GM13976 (cell line): Measurements from ENCODE around the gene HABP4.

Experiments
- DNase-seq: peaks from one replicate; pipeline ENCODE4 v3.0.0; 2012; ENCODE audit warnings: low spot score
- in situ Hi-C: fragments of 300-500 bp; cut with MboI; formaldehyde crosslinking; loops from one replicate; pipeline ENCODE4 v1.12.0; 2022; ENCODE audit warnings: low sequenced_read_pairs, mixed read lengths, inconsistent platforms; ENCODE audit not compliant: unreplicated experiment
- TF ChIP-seq, protein P1 (sequence below): IDR thresholded peaks from 2 replicates; pipeline ENCODE4 v1.5.1; 2012; ENCODE audit warnings: borderline replicate concordance, mild to moderate bottlenecking; ENCODE audit not compliant: insufficient read depth; ENCODE audit errors: extremely low read depth, missing control alignments, control extremely low read depth

Gene HABP4, protein sequence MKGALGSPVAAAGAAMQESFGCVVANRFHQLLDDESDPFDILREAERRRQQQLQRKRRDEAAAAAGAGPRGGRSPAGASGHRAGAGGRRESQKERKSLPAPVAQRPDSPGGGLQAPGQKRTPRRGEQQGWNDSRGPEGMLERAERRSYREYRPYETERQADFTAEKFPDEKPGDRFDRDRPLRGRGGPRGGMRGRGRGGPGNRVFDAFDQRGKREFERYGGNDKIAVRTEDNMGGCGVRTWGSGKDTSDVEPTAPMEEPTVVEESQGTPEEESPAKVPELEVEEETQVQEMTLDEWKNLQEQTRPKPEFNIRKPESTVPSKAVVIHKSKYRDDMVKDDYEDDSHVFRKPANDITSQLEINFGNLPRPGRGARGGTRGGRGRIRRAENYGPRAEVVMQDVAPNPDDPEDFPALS

DNA sequence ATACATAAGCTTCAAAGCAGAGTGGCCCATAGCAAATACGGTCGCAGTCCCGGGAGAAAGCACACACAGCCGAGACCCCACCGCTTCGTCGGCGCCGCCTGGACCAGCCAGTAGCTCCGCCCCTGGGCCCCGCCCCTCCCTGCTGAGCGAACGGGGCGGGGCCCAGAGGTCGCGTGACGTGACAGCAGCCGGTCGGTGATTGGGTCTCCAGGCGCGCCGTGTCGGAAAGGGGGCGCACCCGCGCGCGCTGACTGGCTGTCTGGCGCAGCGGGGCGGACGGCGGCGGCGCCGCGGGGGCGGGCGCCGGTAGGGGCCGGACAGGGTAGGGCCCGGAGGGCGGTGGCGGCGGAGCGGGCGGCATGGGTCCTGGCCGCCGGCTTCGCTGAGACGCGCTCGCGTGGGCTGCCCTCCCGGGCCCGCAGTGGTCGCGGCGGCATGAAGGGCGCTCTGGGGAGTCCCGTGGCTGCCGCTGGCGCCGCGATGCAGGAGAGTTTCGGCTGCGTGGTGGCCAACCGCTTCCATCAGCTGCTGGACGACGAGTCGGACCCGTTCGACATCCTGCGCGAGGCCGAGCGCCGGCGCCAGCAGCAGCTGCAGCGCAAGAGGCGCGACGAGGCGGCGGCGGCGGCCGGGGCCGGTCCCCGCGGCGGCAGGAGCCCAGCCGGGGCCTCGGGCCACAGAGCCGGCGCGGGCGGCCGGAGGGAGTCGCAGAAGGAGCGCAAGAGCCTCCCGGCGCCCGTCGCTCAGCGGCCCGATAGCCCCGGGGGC is at the start of gene HABP4:
HABP4 (plus strand) TSS at position 325 of the 768 bp plus-strand sequence; CDS start at position 436, 111 bp downstream.
- TF ChIP-seq, protein P1, sequence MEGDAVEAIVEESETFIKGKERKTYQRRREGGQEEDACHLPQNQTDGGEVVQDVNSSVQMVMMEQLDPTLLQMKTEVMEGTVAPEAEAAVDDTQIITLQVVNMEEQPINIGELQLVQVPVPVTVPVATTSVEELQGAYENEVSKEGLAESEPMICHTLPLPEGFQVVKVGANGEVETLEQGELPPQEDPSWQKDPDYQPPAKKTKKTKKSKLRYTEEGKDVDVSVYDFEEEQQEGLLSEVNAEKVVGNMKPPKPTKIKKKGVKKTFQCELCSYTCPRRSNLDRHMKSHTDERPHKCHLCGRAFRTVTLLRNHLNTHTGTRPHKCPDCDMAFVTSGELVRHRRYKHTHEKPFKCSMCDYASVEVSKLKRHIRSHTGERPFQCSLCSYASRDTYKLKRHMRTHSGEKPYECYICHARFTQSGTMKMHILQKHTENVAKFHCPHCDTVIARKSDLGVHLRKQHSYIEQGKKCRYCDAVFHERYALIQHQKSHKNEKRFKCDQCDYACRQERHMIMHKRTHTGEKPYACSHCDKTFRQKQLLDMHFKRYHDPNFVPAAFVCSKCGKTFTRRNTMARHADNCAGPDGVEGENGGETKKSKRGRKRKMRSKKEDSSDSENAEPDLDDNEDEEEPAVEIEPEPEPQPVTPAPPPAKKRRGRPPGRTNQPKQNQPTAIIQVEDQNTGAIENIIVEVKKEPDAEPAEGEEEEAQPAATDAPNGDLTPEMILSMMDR: no peak
- in situ Hi-C loops: loop anchor here (10.0 kb wide), 1 partner anchor 215 kb away; no protein-coding TSS in a partner anchor
- peak; percentile 98 for DNase-seq

DNA sequence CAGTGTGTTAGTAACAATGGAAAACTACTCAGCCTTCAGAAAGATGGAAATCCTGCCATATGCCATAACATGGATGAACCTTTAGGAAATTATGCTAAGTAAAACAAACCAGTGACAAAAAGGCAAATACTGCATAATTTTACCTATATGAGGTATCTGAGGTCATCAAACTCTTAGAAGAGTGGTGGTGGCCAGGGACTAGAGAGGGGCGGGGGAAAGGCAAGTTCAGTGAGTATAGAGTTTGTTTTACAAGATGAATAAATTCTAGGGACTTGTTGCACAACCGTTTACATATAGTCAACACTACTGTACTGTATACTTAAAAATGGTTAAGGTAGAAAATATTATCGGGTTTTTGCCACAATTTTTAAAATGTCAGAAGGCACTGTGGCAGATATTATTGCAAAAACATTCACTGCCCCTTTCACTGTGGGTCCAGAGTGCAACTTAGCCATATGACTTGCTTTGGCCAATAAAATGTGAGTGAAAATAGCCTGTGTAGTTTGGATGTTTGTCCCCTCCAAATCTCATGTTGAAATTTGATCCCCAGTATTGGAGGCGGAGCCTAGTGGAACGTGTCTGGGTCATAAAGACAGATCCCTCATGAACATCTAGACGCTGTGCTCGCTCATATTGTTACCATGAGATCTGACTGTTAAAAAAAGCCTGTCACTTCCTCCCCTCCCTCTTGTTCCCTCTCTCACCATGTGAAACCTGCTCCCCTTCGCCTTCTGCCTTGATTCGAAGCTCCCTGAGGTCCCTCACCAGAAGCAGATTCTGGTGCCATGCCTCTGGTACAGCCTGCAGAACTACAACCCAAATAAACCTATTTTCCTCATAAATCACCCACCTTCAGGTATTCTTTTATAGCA is 41.3 kb upstream of the HABP4 start:
- no peak for DNase-seq
- in situ Hi-C loops: no loop called here
- TF ChIP-seq, protein P1: no peak

DNA sequence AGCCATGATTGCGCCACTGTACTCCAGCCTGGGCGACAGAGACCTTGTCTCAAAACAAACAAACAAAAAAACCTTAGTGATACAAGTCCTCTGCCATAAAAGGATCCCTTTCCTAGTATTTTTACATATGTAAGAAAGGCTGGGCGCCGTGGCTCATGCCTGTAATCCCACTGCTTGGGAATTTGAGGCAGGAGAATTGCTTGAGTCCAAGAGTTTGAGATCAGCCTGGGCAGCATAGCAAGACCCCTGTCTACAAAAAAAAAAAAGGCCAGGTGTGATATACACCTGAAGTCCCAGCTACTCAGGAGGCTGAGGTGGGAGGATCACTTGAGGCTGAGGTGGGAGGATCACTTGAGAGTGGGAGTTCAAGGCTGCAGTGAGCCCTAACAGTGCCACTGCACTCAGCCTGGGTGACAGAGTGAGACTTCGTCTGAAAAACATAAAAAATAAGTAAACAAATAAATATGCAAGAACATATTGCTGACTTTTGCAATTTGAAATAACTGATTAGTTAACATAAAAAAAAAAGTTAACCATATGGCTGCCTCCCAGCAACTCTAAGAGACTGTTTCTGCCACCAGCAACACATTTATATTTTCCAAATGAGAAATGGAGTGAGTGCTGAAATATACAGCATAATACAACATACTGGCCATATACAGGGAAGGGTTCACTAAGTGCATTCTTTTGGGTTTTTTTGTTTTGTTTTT is 38.7 kb upstream of the HABP4 start:
- in situ Hi-C loops: no loop called here
- TF ChIP-seq, protein P1: no peak
- no peak for DNase-seq

DNA sequence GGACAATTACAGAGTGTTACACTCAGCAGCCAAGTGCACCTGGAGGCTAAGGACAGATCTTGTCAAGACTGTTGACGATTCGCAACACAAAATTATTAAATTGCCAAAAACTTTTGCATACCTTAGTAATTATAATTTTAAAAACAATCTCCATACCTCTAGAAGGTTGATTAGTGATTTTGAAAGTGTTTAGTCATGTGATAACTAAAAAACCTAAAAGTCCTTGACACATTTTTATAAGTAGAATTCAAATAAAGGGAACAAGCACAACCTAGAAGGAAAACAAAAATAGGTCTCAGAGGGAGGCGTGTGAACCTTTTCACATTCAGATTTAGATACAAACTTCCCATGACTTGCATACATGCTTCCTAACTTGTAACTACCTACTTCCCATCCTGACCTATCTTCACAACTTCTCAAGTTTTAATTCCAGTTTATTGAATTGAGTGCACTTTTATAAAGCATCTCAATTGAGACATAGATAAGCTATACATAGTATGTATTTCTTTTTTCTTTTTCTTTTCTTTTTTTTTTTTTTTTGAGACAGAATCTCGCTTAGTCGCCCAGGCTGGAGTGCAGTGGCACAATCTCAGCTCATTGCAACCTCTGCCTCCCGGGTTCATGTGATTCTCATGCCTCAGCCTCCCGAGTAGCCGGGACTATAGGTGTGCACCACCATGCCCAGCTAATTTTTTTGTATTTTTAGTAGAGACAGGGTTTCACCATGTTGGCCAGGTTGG is 37.6 kb upstream of the HABP4 start:
- no peak for DNase-seq

DNA sequence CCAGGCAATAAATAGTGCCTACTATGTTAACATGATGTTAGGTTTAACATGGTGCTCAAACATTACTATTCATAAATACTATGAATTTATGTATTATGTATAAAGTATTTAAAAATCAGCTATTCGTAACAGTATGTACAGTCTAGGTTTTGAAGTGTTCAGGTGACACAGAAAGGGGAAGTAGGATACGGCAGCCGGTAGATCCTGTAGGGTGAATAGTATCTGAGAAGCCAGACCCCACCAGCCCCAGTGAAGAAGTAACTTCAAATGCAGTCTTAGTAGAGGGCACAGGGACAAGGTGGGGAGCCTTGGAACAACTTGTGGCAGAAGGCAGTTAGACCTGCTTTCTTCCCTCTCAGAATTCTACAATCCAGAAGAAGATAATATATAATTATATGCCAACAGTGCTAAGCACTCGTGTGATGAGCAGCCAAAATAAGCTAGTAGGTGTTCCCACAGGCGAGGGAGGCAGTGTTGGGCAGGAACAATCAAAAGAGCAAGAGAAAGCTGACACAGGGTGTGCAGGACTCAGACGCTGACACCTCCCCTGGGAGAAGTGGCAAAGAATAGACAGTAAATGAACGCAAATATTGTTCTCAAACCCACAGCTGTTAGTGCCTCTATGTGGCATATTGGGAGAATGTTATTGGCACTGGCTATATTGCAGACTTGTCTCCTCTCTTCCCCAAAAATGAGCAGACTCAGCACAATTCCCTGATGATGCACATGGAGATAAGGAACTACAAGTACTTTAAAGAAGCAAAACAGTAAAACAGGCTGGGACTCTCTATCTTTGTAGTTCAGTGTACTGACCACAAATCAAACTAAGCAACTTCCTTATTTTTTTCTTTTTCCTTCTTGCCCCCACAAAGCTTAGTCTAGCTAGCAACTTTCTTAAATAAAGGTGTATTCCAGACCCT is 36.4 kb upstream of the HABP4 start:
- DNase-seq: no peak
- TF ChIP-seq, protein P1: no peak
- in situ Hi-C loops: no loop called here

More for the DNA sequence above, 37.6 kb upstream of the HABP4 start:
- TF ChIP-seq, protein P1: no peak
- in situ Hi-C loops: no loop called here
